H1 (cell line): ENCODE measurements around the gene HSFX4. TPM values are rescaled to one million over a fixed set of nuclear protein-coding genes. Genes with fewer than 3 reads are reported as not detected.

Source experiments
- CTCF ChIA-PET: fragments of 300-600 bp; sonication (Branson Sonifier 250); formaldehyde crosslinking; loops from one replicate; lab custom pipeline; 2021; ENCODE audit not compliant: partially characterized antibody; lab: Charles Lee
- POLR2A ChIA-PET: fragments of 300-600 bp; sonication (Branson Sonifier 250); formaldehyde crosslinking; loops from one replicate; lab custom pipeline; 2021; ENCODE audit warnings: inconsistent platforms; ENCODE audit not compliant: partially characterized antibody; lab: Charles Lee
- DNase-seq, 2 experiments: peaks; one replicate each; pipeline versions ENCODE4 v3.0.0 to v3.0.0-alpha.2; 2010 to 2022; ENCODE audit warnings: low spot score in 2 of 2, low read depth in 1 of 2, mixed read lengths in 1 of 2
- FAIRE-seq: peaks from 2 replicates; lab custom pipeline; 2011; peaks lifted over from hg19 to GRCh38; lab: Jason Lieb, UNC
- H2AFZ ChIP-seq: 2 replicates; pipeline ENCODE4 v1.8.1; 2012; ENCODE audit warnings: low read length, inconsistent platforms
- H2AK5ac ChIP-seq: 2 replicates; pipeline ENCODE4 v1.6.1; 2013; ENCODE audit warnings: low read depth, low read length
- H2BK120ac ChIP-seq: replicated peaks from 2 replicates; pipeline ENCODE3; 2013; ENCODE audit warnings: low read depth, low read length, inconsistent platforms
- H2BK12ac ChIP-seq: 2 replicates; pipeline ENCODE4 v1.6.1; 2013; ENCODE audit warnings: low read depth, low read length
- H2BK15ac ChIP-seq: 2 replicates; pipeline ENCODE4 v1.6.1; 2013; ENCODE audit warnings: low read length
- H2BK20ac ChIP-seq: 2 replicates; pipeline ENCODE4 v1.6.1; 2013; ENCODE audit warnings: low read length
- H2BK5ac ChIP-seq: 2 replicates; pipeline ENCODE4 v1.6.1; 2013; ENCODE audit warnings: low read depth, low read length
- H3K14ac ChIP-seq: 2 replicates; pipeline ENCODE4 v1.6.1; 2013; ENCODE audit warnings: inconsistent platforms; ENCODE audit not compliant: insufficient read length
- H3K18ac ChIP-seq: 2 replicates; pipeline ENCODE4 v1.6.1; 2013; ENCODE audit warnings: low read length; ENCODE audit errors: extremely low read depth
- H3K23ac ChIP-seq: 2 replicates; pipeline ENCODE4 v1.6.1; 2013; ENCODE audit warnings: inconsistent platforms; ENCODE audit not compliant: insufficient read length
- H3K23me2 ChIP-seq: 2 replicates; pipeline ENCODE4 v1.6.1; 2013; ENCODE audit warnings: low read depth, low read length
- H3K27ac ChIP-seq: 2 replicates; pipeline ENCODE4 v1.6.1; 2011; ENCODE audit warnings: low read depth, low read length, inconsistent platforms
- H3K27me3 ChIP-seq, 4 experiments: replicated peaks in 1 of 4; 1 replicate in 1 of 4; 2 replicates in 3 of 4; pipeline versions ENCODE4 v1.6.1 to v1.8.1; 2011 to 2013; ENCODE audit warnings: low read length in 3 of 4, mild to moderate bottlenecking in 3 of 4, inconsistent platforms in 2 of 4, mixed read lengths in 2 of 4, moderate library complexity in 1 of 4; ENCODE audit not compliant: control insufficient read depth in 3 of 4, insufficient read depth in 3 of 4; ENCODE audit errors: extremely low read depth in 1 of 4
- H3K36me3 ChIP-seq, 4 experiments: 2 replicates each; pipeline versions ENCODE4 v1.6.1 to v1.8.1; 2011 to 2013; ENCODE audit warnings: mild to moderate bottlenecking in 4 of 4, low read length in 3 of 4, moderate library complexity in 2 of 4, control low read depth in 1 of 4, inconsistent platforms in 1 of 4; ENCODE audit not compliant: insufficient read depth in 4 of 4, control insufficient read depth in 2 of 4
- H3K4ac ChIP-seq: replicated peaks from 2 replicates; pipeline ENCODE3; 2013; ENCODE audit warnings: low read length, low read depth, mixed read lengths, inconsistent platforms; ENCODE audit not compliant: insufficient read length
- H3K4me1 ChIP-seq, 4 experiments: replicated peaks in 1 of 4; 1 replicate in 1 of 4; 2 replicates in 3 of 4; pipeline versions ENCODE4 v1.6.1 to v1.8.1; 2011 to 2013; ENCODE audit warnings: low read length in 3 of 4, inconsistent platforms in 2 of 4, mixed read lengths in 1 of 4; ENCODE audit not compliant: insufficient read depth in 4 of 4, control insufficient read depth in 3 of 4
- H3K4me2 ChIP-seq, 2 experiments: 2 replicates each; pipeline versions ENCODE4 v1.6.1 to v1.8.1; 2011 to 2013; ENCODE audit warnings: low read depth in 2 of 2, low read length in 2 of 2, control low read depth in 1 of 2, inconsistent platforms in 1 of 2, mild to moderate bottlenecking in 1 of 2; ENCODE audit not compliant: insufficient read depth in 1 of 2
- H3K4me3 ChIP-seq, 4 experiments: fragments of 200-600, 300-600 bp in 1 of 4; sonication (generic), shearing (Covaris generic), sonication (Bioruptor Twin) in 1 of 4; 2 replicates each; pipeline versions ENCODE4 v1.5.1 to v1.8.1; 2011 to 2016; ENCODE audit warnings: low read length in 4 of 4, low read depth in 3 of 4, control low read depth in 2 of 4, inconsistent platforms in 2 of 4, mild to moderate bottlenecking in 2 of 4, mixed read lengths in 1 of 4, moderate library complexity in 1 of 4; ENCODE audit not compliant: insufficient read depth in 2 of 4; ENCODE audit errors: extremely low read depth in 1 of 4
- H3K56ac ChIP-seq: replicated peaks from 2 replicates; pipeline ENCODE3; 2013; ENCODE audit warnings: low read depth, mild to moderate bottlenecking, mixed read lengths, low read length, inconsistent platforms; ENCODE audit not compliant: insufficient read length
- H3K79me1 ChIP-seq: 2 replicates; pipeline ENCODE4 v1.6.1; 2013; ENCODE audit warnings: low read depth, low read length, control low read depth
- H3K79me2 ChIP-seq, 2 experiments: 2 replicates each; pipeline versions ENCODE4 v1.6.1 to v1.8.1; 2012 to 2013; ENCODE audit warnings: low read length in 2 of 2, mild to moderate bottlenecking in 2 of 2, inconsistent platforms in 1 of 2; ENCODE audit not compliant: insufficient read depth in 2 of 2, control insufficient read depth in 1 of 2
- H3K9ac ChIP-seq, 4 experiments: replicated peaks in 1 of 4; 1 replicate in 1 of 4; 2 replicates in 3 of 4; pipeline versions ENCODE4 v1.6.1 to v1.8.1; 2011 to 2013; ENCODE audit warnings: low read depth in 3 of 4, low read length in 3 of 4, control low read depth in 2 of 4, mild to moderate bottlenecking in 2 of 4, moderate library complexity in 2 of 4, inconsistent platforms in 1 of 4; ENCODE audit errors: extremely low read depth in 1 of 4
- H3K9me3 ChIP-seq, 2 experiments: 2 replicates each; pipeline versions ENCODE4 v1.6.1 to v1.8.1; 2012 to 2013; ENCODE audit warnings: mild to moderate bottlenecking in 2 of 2, moderate library complexity in 2 of 2, control low read depth in 1 of 2, inconsistent platforms in 1 of 2, low read depth in 1 of 2, low read length in 1 of 2, mixed read lengths in 1 of 2; ENCODE audit not compliant: insufficient read depth in 2 of 2
- H4K20me1 ChIP-seq, 2 experiments: replicated peaks in 1 of 2; 2 replicates each; pipeline versions ENCODE3 to v1.8.1; 2011 to 2013; ENCODE audit warnings: inconsistent platforms in 2 of 2, low read length in 2 of 2, mild to moderate bottlenecking in 1 of 2; ENCODE audit not compliant: insufficient read depth in 2 of 2, control insufficient read depth in 1 of 2
- H4K5ac ChIP-seq: 2 replicates; pipeline ENCODE4 v1.6.1; 2013; ENCODE audit warnings: low read length, low read depth, mixed read lengths, inconsistent platforms; ENCODE audit not compliant: insufficient read length
- H4K8ac ChIP-seq: 2 replicates; pipeline ENCODE4 v1.8.0; 2013; ENCODE audit warnings: mild to moderate bottlenecking, moderate library complexity, low read length, inconsistent platforms; ENCODE audit not compliant: insufficient read depth; ENCODE audit errors: extremely low read depth
- H4K91ac ChIP-seq: replicated peaks from 2 replicates; pipeline ENCODE3; 2013; ENCODE audit warnings: low read length, mixed read lengths, inconsistent platforms; ENCODE audit not compliant: insufficient read length
- RXRA ChIP-seq: IDR thresholded peaks from 2 replicates; pipeline ENCODE4 v1.6.1; 2011; ENCODE audit warnings: low read depth, mild to moderate bottlenecking, low read length, moderate library complexity; ENCODE audit not compliant: insufficient read depth
- TEAD4 ChIP-seq: IDR thresholded peaks from 2 replicates; pipeline ENCODE4 v1.6.1; 2012; ENCODE audit warnings: low read depth, low read length, inconsistent platforms, mixed read lengths
- WGBS, 2 experiments: shearing (Covaris generic) in 1 of 2; methylation state at CpG; one replicate each; pipeline versions ENCODE4 v1.1.6 to v1.1.7; 2013 to 2015; ENCODE audit warnings: low lambda C conversion rate in 2 of 2, mixed read lengths in 2 of 2, inconsistent platforms in 1 of 2, low coverage in 1 of 2, missing lambda C conversion rate in 1 of 2; ENCODE audit not compliant: insufficient replicate concordance in 2 of 2, insufficient coverage in 1 of 2, insufficient read length in 1 of 2; ENCODE audit errors: extremely low coverage in 1 of 2, missing lambda C conversion rate in 1 of 2; 5-methylcytosine and 5-hydroxymethylcytosine counted together
- polyA plus RNA-seq, 7 experiments: library from polyadenylated mRNA; depleted of rRNA in 3 of 7; stranded (reverse) in 5 of 7; unstranded in 2 of 7; fragments of >200 nt in 5 of 7; fragments of 200-250 nt in 2 of 7; gene quantifications; 1 replicate in 5 of 7; 2 replicates in 1 of 7; 4 replicates in 1 of 7; pipeline versions ENCODE4 v1.2.1 to v1.2.3, GENCODE V29; 2011 to 2013; ENCODE audit warnings: missing spikeins in 2 of 7, mixed read lengths in 2 of 7
- total RNA-seq: library from RNA; stranded (reverse); fragmentation: NEBNext Ultra II Directional; extraction: Animal tissue kit (Norgen Biotek cat#: 25700); gene quantifications from 2 replicates; pipeline ENCODE4 v1.2.1, GENCODE V29; 2021

Gene HSFX4
- total and polyA plus RNA-seq, 2 of the 8 experiments (the other 6 are each of a cell fraction or from before 2014, with no cell fraction given), result not detected

DNA sequence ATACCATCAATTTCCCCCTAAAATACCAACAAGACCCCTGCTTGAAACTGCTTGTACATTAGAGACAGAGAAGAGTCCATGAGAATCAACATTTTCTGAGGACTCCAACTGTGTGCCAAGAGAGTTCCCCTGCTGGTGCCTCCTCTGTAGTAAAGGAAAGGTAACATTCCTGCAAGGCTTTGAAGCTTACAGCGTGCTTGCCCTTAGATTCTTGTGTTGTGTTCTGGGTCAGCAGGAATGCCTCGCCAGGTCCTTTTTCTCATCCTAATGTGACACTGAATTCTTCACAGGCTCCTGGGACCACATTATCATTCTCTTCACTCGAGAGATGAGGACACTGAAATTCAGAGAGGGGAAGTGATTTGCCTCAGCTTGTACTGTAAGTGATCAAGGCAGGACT lies 18.6 kb downstream of the HSFX4 start:
- no peak overlapping the region for H3K4ac ChIP-seq
- no peak overlapping the region for H4K91ac ChIP-seq
- no peak overlapping the region for H3K56ac ChIP-seq
- no peaks in the 10 kb centered on the region for H3K9me3 ChIP-seq
- H2AK5ac ChIP-seq, result no peak overlapping the region
- no peak overlapping the region for H3K4me3 ChIP-seq
- H3K27ac ChIP-seq, result no peak overlapping the region
- peak; percentile 93 for FAIRE-seq
- 27% methylated on average over 3 of the region's 3 CpGs; no CpG with 5 or more reads in 1 of the 2 experiments for WGBS, 2 experiments
- no peak overlapping the region for H4K8ac ChIP-seq
- no peaks in the 10 kb centered on the region for H3K79me2 ChIP-seq
- DNase-seq, result no peak
- H2BK20ac ChIP-seq, result no peak overlapping the region
- no peak overlapping the region for H3K18ac ChIP-seq
- no peak overlapping the region for H3K9ac ChIP-seq
- H3K4me2 ChIP-seq, result no peak overlapping the region; a peak in 1 of 4 replicates
- no peak overlapping the region for H3K14ac ChIP-seq
- no peak overlapping the region for H2AFZ ChIP-seq
- ChIA-PET CTCF (interaction anchor here (1.4 kb wide), 1 partner anchor 22 kb away, joined by 4 read pairs; no protein-coding TSS in a partner anchor), POLR2A (no interaction called here)
- no peaks in the 10 kb centered on the region; a peak in 1 of 7 replicates for H3K4me1 ChIP-seq
- H3K23me2 ChIP-seq, result no peaks in the 10 kb centered on the region
- no peak overlapping the region for H2BK5ac ChIP-seq
- H2BK15ac ChIP-seq, result no peak overlapping the region
- no peak overlapping the region for H3K23ac ChIP-seq
- H3K27me3 ChIP-seq, result no peaks in the 10 kb centered on the region
- no peaks in the 10 kb centered on the region for H3K79me1 ChIP-seq
- H3K36me3 ChIP-seq, result peaks cover 0 to 7% (median 0%) of the 10 kb centered on the region in 4 experiments; a peak in 1 of 8 replicates
- no peak overlapping the region for H4K5ac ChIP-seq
- H2BK120ac ChIP-seq, result no peak overlapping the region
- no peak overlapping the region for H2BK12ac ChIP-seq
- no peaks in the 10 kb centered on the region for H4K20me1 ChIP-seq
- TF ChIP-seq RXRA (0 out of 2 replicates have a peak, but pooled peaks have one; percentile 2), TEAD4 (peak; percentile 83)
